Fibroblast of lung (primary cell): ENCODE measurements around the gene STBD1. TPM values are rescaled to one million over a fixed set of nuclear protein-coding genes. Genes with fewer than 3 reads are reported as not detected.

Source experiments
- DNase-seq, 2 donors: peaks; one replicate each; pipeline versions ENCODE4 v3.0.0 to v3.0.0-alpha.2; 2010; ENCODE audit warnings: low read depth in 2 of 2
- H2AFZ ChIP-seq: 2 replicates; pipeline ENCODE4 v1.5.1; 2012; ENCODE audit warnings: low read length, control low read depth, inconsistent platforms
- H3K27ac ChIP-seq: 2 replicates; pipeline ENCODE4 v1.5.1; 2011; ENCODE audit warnings: low read length, control low read depth; ENCODE audit not compliant: insufficient read depth
- H3K27me3 ChIP-seq: 2 replicates; pipeline ENCODE4 v1.5.1; 2011; ENCODE audit warnings: mild to moderate bottlenecking, low read length; ENCODE audit not compliant: control insufficient read depth, insufficient read depth
- H3K36me3 ChIP-seq: 2 replicates; pipeline ENCODE4 v1.5.1; 2011; ENCODE audit warnings: low read length; ENCODE audit not compliant: control insufficient read depth, insufficient read depth
- H3K4me1 ChIP-seq: 2 replicates; pipeline ENCODE4 v1.5.1; 2011; ENCODE audit warnings: low read length; ENCODE audit not compliant: control insufficient read depth, insufficient read depth; ENCODE audit errors: extremely low read depth
- H3K4me2 ChIP-seq: 2 replicates; pipeline ENCODE4 v1.5.1; 2011; ENCODE audit warnings: low read length, control low read depth; ENCODE audit not compliant: insufficient read depth; ENCODE audit errors: extremely low read depth
- H3K4me3 ChIP-seq, 4 experiments: fragments of 200-600 bp in 1 of 4; sonication (generic) in 1 of 4; replicated peaks in 1 of 4; 2 replicates each; pipeline ENCODE4 v1.5.1; 2011 to 2016; ENCODE audit warnings: low read length in 4 of 4, low read depth in 3 of 4, mild to moderate bottlenecking in 3 of 4, control low read depth in 2 of 4, inconsistent platforms in 1 of 4, mixed read lengths in 1 of 4; ENCODE audit not compliant: insufficient read depth in 1 of 4; ENCODE audit errors: control extremely low read depth in 1 of 4
- H3K79me2 ChIP-seq: 2 replicates; pipeline ENCODE4 v1.5.1; 2012; ENCODE audit warnings: mild to moderate bottlenecking, low read length, inconsistent platforms; ENCODE audit not compliant: control insufficient read depth, insufficient read depth
- H3K9ac ChIP-seq: 2 replicates; pipeline ENCODE4 v1.5.1; 2011; ENCODE audit warnings: mild to moderate bottlenecking, low read length, control low read depth; ENCODE audit not compliant: insufficient read depth
- H3K9me3 ChIP-seq: 2 replicates; pipeline ENCODE4 v1.5.1; 2012; ENCODE audit warnings: low read depth, low read length; ENCODE audit not compliant: control insufficient read depth, insufficient read depth
- H4K20me1 ChIP-seq: 2 replicates; pipeline ENCODE4 v1.5.1; 2011; ENCODE audit warnings: low read length; ENCODE audit not compliant: control insufficient read depth, insufficient read depth; ENCODE audit errors: extremely low read depth
- EZH2 ChIP-seq: IDR thresholded peaks from 2 replicates; pipeline ENCODE4 v1.5.1; 2012; ENCODE audit warnings: low read length, control low read depth, mild to moderate bottlenecking; ENCODE audit errors: missing control alignments
- polyA plus RNA-seq, 2 donors: library from polyadenylated mRNA; depleted of rRNA in 1 of 2; stranded (reverse) in 1 of 2; unstranded in 1 of 2; fragments of >200 nt; gene quantifications; 2 replicates each; pipeline ENCODE4 v1.2.1, GENCODE V29; 2011 to 2012; ENCODE audit warnings: missing spikeins in 1 of 2
- total RNA-seq: library from RNA; depleted of rRNA; stranded (reverse); fragments of >200 nt; gene quantifications from 2 replicates; pipeline ENCODE4 v1.2.1, GENCODE V29; 2014
- TF ChIP-seq, protein P1 (sequence below), 2 donors: IDR thresholded peaks in 1 of 2; conservative IDR thresholded peaks in 1 of 2; 1 replicate in 1 of 2; 2 replicates in 1 of 2; pipeline ENCODE4 v1.5.1; 2011 to 2012; ENCODE audit warnings: low read length in 2 of 2, control low read depth in 1 of 2, inconsistent platforms in 1 of 2, low read depth in 1 of 2, mild to moderate bottlenecking in 1 of 2

The STBD1 gene
- total and polyA plus RNA-seq, 2 donors (not counting 1 experiment from before 2014, with no cell fraction given), result 3.1 to 17.5 TPM

DNA sequence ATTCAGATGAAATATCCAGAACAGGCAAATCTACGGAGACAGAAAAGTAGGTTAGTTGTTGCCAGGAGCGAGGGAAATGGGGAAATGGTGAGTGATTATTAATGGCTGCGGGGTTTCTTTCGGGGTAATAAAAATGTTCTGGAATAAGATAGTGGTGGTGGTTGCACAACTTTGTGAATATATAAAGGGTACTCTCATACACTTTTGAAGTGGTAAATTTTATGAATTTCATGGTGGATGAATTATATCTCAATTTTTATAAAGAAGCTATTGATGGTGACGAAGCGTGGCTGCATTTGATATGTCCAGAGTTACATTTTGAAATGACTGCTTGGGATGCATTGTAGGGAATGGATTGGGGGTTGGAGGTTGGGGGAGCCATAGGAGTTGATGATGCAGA, 38.7 kb upstream of the STBD1 start:
- H4K20me1 ChIP-seq, result no peaks in the 10 kb centered on the region
- no peak overlapping the region for H3K4me2 ChIP-seq
- H3K27me3 ChIP-seq, result peaks cover 9% of the 10 kb centered on the region
- H3K9me3 ChIP-seq, result no peaks in the 10 kb centered on the region
- no peaks in the 10 kb centered on the region for H3K79me2 ChIP-seq
- no peak overlapping the region for H2AFZ ChIP-seq
- DNase-seq, result no peak
- no peak for TF ChIP-seq EZH2
- TF ChIP-seq, protein P1, sequence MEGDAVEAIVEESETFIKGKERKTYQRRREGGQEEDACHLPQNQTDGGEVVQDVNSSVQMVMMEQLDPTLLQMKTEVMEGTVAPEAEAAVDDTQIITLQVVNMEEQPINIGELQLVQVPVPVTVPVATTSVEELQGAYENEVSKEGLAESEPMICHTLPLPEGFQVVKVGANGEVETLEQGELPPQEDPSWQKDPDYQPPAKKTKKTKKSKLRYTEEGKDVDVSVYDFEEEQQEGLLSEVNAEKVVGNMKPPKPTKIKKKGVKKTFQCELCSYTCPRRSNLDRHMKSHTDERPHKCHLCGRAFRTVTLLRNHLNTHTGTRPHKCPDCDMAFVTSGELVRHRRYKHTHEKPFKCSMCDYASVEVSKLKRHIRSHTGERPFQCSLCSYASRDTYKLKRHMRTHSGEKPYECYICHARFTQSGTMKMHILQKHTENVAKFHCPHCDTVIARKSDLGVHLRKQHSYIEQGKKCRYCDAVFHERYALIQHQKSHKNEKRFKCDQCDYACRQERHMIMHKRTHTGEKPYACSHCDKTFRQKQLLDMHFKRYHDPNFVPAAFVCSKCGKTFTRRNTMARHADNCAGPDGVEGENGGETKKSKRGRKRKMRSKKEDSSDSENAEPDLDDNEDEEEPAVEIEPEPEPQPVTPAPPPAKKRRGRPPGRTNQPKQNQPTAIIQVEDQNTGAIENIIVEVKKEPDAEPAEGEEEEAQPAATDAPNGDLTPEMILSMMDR (conservative IDR thresholded peaks at IDR 0.05 in 1 of 2, IDR thresholded peaks at IDR 0.05 in 1 of 2; ENCODE audit: low read depth in 1 of 2, low read length in 2 of 2), result no peak
- no peak overlapping the region for H3K4me3 ChIP-seq
- no peaks in the 10 kb centered on the region for H3K4me1 ChIP-seq
- H3K36me3 ChIP-seq, result no peaks in the 10 kb centered on the region
- H3K9ac ChIP-seq, result no peak overlapping the region
- H3K27ac ChIP-seq, result no peak overlapping the region

DNA sequence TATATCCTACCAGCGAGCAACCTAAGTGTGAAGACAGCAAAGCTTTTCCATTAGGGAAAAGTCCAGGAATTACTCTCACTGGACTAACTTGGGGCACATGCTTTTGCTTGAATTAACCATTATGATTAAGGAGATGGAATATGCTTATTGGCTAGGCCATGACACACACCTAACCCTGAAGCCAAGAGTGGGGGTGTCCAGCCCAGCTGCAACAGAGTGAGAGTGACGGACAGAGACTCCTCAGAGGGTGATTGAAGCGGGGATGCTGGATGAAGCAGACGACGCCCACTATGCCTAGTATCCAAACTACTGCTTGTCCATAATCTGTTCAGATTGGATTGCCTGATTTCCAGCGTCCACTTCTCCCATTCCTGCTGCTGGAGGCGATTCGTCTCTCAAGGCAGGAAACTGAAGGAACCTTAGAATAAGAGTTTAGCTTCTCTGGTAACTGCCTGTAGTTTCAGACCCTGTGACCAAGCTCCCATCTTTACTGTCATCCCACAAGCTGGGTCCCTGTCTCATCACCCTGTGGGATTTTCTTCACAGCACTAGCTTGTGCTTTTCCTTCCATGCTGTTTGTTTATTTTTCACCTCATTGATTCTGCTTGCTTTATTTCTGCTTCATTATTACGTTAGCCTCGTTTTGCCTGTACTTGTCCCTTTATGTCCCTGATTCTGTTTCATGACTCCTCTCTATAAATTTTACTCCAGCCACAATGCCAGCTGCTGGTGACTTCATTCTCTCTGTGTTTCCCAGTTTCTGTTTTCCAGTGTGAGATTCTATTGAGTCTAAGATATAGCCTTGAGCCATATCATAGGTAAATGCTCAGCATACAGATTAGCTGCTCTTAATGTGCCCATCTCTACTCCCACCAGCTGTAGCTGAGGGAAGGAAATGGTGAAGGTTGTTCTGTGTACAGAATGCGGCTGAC, 36.0 kb upstream of the STBD1 start:
- DNase-seq, result no peak
- Histone ChIP-seq H3K79me2 (no peaks in the 10 kb centered on the region), H3K4me1 (no peaks in the 10 kb centered on the region), H3K9ac (no peak overlapping the region), H3K4me3 (no peak overlapping the region), H3K9me3 (no peaks in the 10 kb centered on the region), H2AFZ (no peak overlapping the region), H4K20me1 (no peaks in the 10 kb centered on the region), H3K4me2 (no peak overlapping the region), H3K36me3 (no peaks in the 10 kb centered on the region), H3K27ac (no peak overlapping the region), H3K27me3 (peaks cover 2% of the 10 kb centered on the region)
- TF ChIP-seq, protein P1 (conservative IDR thresholded peaks at IDR 0.05 in 1 of 2, IDR thresholded peaks at IDR 0.05 in 1 of 2; ENCODE audit: low read depth in 1 of 2, low read length in 2 of 2), result no peak
- no peak for TF ChIP-seq EZH2

DNA sequence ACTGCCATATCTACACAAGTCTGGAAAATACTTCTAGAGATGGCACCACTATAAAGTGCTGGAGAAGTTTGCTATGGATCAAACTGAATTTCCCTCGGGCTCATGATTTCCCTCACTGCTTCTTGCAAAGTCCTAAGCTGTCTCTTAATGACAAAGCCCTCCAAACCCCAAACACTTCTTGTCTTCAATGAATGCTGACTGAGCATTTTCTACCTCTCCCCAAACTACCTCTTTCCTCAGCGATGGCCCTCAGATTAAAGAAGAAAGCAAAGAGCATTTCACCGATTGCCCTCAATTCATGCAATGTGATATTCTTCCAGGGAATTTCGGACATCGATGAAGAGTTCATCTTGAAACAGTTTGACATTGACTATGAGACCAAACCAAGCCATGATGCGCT, 35.3 kb upstream of the STBD1 start:
- no peaks in the 10 kb centered on the region for H3K79me2 ChIP-seq
- no peaks in the 10 kb centered on the region for H3K4me1 ChIP-seq
- TF ChIP-seq, protein P1 (conservative IDR thresholded peaks at IDR 0.05 in 1 of 2, IDR thresholded peaks at IDR 0.05 in 1 of 2; ENCODE audit: low read depth in 1 of 2, low read length in 2 of 2), result no peak
- TF ChIP-seq EZH2, result no peak
- no peak overlapping the region for H3K27ac ChIP-seq
- peaks cover 2% of the 10 kb centered on the region for H3K27me3 ChIP-seq
- H3K4me2 ChIP-seq, result no peak overlapping the region
- H3K9ac ChIP-seq, result no peak overlapping the region
- H2AFZ ChIP-seq, result no peak overlapping the region
- H3K4me3 ChIP-seq, result no peak overlapping the region
- H3K9me3 ChIP-seq, result no peaks in the 10 kb centered on the region
- no peaks in the 10 kb centered on the region for H3K36me3 ChIP-seq
- no peaks in the 10 kb centered on the region for H4K20me1 ChIP-seq
- DNase-seq, result no peak
